Gastroesophageal sphincter (tissue), 4 donors: ENCODE measurements around the gene FOXO6. TPM values are rescaled to one million over a fixed set of nuclear protein-coding genes. Genes with fewer than 3 reads are reported as not detected.

ENCODE experiments used
- ATAC-seq: fragments of 150-250 bp; one replicate; pipeline ENCODE4 v1.9.1; 2016; ENCODE audit warnings: mild to moderate bottlenecking, moderate library complexity
- H3K27ac ChIP-seq, 4 donors: fragments of 200-600 bp; sonication (generic) in 3 of 4; 1 replicate in 3 of 4; 2 replicates in 1 of 4; pipeline ENCODE4 v1.5.1; 2016 to 2019
- H3K27me3 ChIP-seq: fragments of 200-600 bp; sonication (generic); one replicate; pipeline ENCODE4 v1.5.1; 2019
- H3K36me3 ChIP-seq, 2 donors: fragments of 200-600 bp; sonication (generic); one replicate each; pipeline ENCODE4 v1.5.1; 2019; ENCODE audit warnings: control low read depth in 1 of 2
- H3K4me1 ChIP-seq, 3 donors: fragments of 200-600 bp; sonication (generic); 1 replicate in 2 of 3; 2 replicates in 1 of 3; pipeline ENCODE4 v1.5.1; 2016 to 2019; ENCODE audit warnings: control low read depth in 2 of 3
- H3K4me3 ChIP-seq, 2 donors: fragments of 200-600 bp; sonication (generic); one replicate each; pipeline ENCODE4 v1.5.1; 2019; ENCODE audit warnings: mild to moderate bottlenecking in 1 of 2, moderate library complexity in 1 of 2
- H3K9me3 ChIP-seq, 3 donors: fragments of 200-600 bp; sonication (generic); one replicate each; pipeline ENCODE4 v1.5.1; 2017 to 2019; ENCODE audit warnings: control low read depth in 2 of 3
- CTCF ChIP-seq, 4 experiments: fragments of 200-600 bp in 2 of 4; fragments of 450-650 bp in 2 of 4; sonication (generic) in 1 of 4; IDR thresholded peaks; one replicate each; pipeline ENCODE4 v1.5.1; 2017 to 2019; ENCODE audit warnings: antibody characterized with exemption in 4 of 4, mild to moderate bottlenecking in 2 of 4, moderate library complexity in 2 of 4
- EP300 ChIP-seq: sonication (generic); formaldehyde crosslinking; IDR thresholded peaks from one replicate; pipeline ENCODE4 v1.6.1; 2017; ENCODE audit warnings: antibody characterized with exemption, mild to moderate bottlenecking
- POLR2A ChIP-seq, 2 donors: fragments of 450-650 bp; IDR thresholded peaks; one replicate each; pipeline ENCODE4 v1.6.1; 2017; ENCODE audit warnings: antibody characterized with exemption in 2 of 2, mild to moderate bottlenecking in 2 of 2, moderate library complexity in 1 of 2
- POLR2AphosphoS5 ChIP-seq: sonication (generic); formaldehyde crosslinking; IDR thresholded peaks from one replicate; pipeline ENCODE4 v1.6.1; 2017; ENCODE audit warnings: antibody characterized with exemption
- WGBS, 2 donors: methylation state at CpG; one replicate each; pipeline ENCODE4 v1.1.5; 2018; ENCODE audit warnings: low coverage in 1 of 2; 5-methylcytosine and 5-hydroxymethylcytosine counted together
- total RNA-seq, 4 donors: library from RNA; depleted of rRNA; stranded (reverse); fragments of >200 nt; gene quantifications; one replicate each; pipeline ENCODE4 v1.1.0, GENCODE V29; 2016

FOXO6 gene
- total RNA-seq, 4 donors from 2014 or later: 0.27 to 2.2 (median 1.9) TPM

GRCh38 chr1:41358131-41359021 is 2.9 kb upstream of the FOXO6 start:
- Histone ChIP-seq H3K27ac (peak overlapping the region in 1 of 4 donors; percentile 80), H3K27me3 (peaks cover 5% of the 10 kb centered on the region), H3K9me3 (no peaks in the 10 kb centered on the region), H3K4me1 (peaks cover 0 to 58% (median 8%) of the 10 kb centered on the region in 3 donors), H3K36me3 (no peaks in the 10 kb centered on the region), H3K4me3 (no peak overlapping the region)
- ATAC-seq: no peak
- TF ChIP-seq POLR2AphosphoS5: no peak
- TF ChIP-seq POLR2A (IDR thresholded peaks at IDR 0.05): no peak
- TF ChIP-seq CTCF (IDR thresholded peaks at IDR 0.05): no peak
- no peak for TF ChIP-seq EP300
- WGBS, 2 donors: 81 to 85% methylated on average over 7 to 14 of the region's 25 CpGs

- TF ChIP-seq CTCF (IDR thresholded peaks at IDR 0.05) (no peak), POLR2AphosphoS5 (no peak), POLR2A (IDR thresholded peaks at IDR 0.05) (no peak), EP300 (no peak)
- ATAC-seq: no peak
- Histone ChIP-seq H3K9me3 (no peaks in the 10 kb centered on the region), H3K36me3 (no peaks in the 10 kb centered on the region), H3K4me3 (no peak overlapping the region), H3K27ac (peak overlapping the region in 3 of 4 donors; percentile 17 to 80 (median 59)), H3K27me3 (peaks cover 5% of the 10 kb centered on the region), H3K4me1 (peaks cover 0 to 68% (median 8%) of the 10 kb centered on the region in 3 donors)
- WGBS, 2 donors: 0 to 20% methylated on average over 1 of the region's 10 CpGs
Observed at GRCh38 chr1:41359211-41360073, 1.8 kb upstream of the FOXO6 start.

GRCh38 chr1:41360074-41360785 is 1.0 kb upstream of the FOXO6 start:
- Histone ChIP-seq H3K4me1 (peaks cover 0 to 76% (median 8%) of the 10 kb centered on the region in 3 donors), H3K27ac (peak overlapping the region in 3 of 4 donors; percentile 43 to 80 (median 76)), H3K36me3 (no peaks in the 10 kb centered on the region), H3K4me3 (peak overlapping the region in 1 of 2 donors; percentile 76), H3K27me3 (peaks cover 5% of the 10 kb centered on the region), H3K9me3 (no peaks in the 10 kb centered on the region)
- ATAC-seq: no peak
- 74 to 88% methylated on average over 6 of the region's 12 CpGs for WGBS, 2 donors
- TF ChIP-seq POLR2AphosphoS5 (no peak), POLR2A (IDR thresholded peaks at IDR 0.05) (no peak), EP300 (no peak), CTCF (IDR thresholded peaks at IDR 0.05) (no peak)

DNA sequence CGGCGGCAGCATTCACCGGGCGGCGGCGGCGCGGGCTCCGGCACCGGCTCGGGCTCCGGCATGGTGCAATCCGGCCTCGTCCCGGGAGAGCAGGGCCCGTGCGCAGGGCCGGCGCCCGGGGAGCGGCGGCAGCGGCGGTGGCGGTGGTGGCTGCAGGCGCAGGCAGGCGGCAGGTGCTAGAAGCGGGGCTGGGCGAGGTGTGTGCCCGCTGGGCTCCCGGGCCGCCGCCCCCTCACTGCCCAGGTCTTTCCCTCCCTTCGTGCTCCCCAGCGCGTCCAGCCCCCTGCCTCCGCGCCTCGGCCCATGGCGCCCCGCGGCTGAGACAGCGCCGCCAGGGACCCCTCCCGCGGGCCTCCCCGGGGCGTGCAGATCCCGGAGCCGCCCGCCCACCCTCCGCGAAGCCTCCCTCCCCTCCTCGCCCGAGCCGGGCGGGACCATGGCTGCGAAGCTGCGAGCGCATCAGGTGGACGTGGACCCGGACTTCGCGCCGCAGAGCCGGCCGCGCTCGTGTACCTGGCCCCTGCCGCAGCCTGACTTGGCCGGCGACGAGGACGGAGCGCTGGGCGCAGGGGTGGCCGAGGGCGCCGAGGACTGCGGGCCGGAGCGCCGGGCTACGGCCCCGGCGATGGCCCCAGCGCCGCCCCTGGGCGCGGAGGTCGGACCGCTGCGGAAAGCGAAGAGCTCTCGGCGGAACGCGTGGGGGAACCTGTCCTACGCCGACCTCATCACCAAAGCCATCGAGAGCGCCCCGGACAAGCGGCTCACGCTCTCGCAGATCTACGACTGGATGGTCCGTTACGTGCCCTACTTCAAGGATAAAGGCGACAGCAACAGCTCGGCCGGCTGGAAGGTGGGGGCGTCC is 492 bp downstream of the FOXO6 start:
- TF ChIP-seq EP300 (no peak), CTCF (IDR thresholded peaks at IDR 0.05) (peak in 1 of 4 experiments; percentile 6)
- peak; percentile 2 for ATAC-seq
- Histone ChIP-seq H3K27me3 (peaks cover 5% of the 10 kb centered on the region), H3K27ac (peak overlapping the region in 3 of 4 donors; percentile 43 to 80 (median 76)), H3K4me3 (peak overlapping the region; percentile 52 to 76), H3K4me1 (peaks cover 0 to 91% (median 19%) of the 10 kb centered on the region in 3 donors), H3K9me3 (no peaks in the 10 kb centered on the region), H3K36me3 (no peaks in the 10 kb centered on the region)
- WGBS, 2 donors: no CpG with 5 or more reads among the region's 113 CpGs
